Mucosa of descending colon (tissue), 3 donors: ENCODE data around the gene TCF4. TPM values are rescaled to one million over a fixed set of nuclear protein-coding genes. Genes with fewer than 3 reads are reported as not detected.
A peak's percentile ranks its signal among the peaks of the same experiment; 100 is the strongest.

Source experiments
- ATAC-seq: fragments of 200-7000 bp; cut with Tn5 transposase; one replicate; pipeline ENCODE4 v1.9.1; 2020; ENCODE audit warnings: mild to moderate bottlenecking, moderate library complexity
- DNase-seq, 3 donors: peaks; one replicate each; pipeline ENCODE4 v3.0.0-alpha.2; 2020
- H3K36me3 ChIP-seq: fragments of 200-600 bp; one replicate; pipeline ENCODE4 v1.8.0; 2021; ENCODE audit warnings: low read depth, mild to moderate bottlenecking
- H3K4me1 ChIP-seq: fragments of 200-600 bp; one replicate; pipeline ENCODE4 v1.8.0; 2021; ENCODE audit warnings: low read depth, mild to moderate bottlenecking
- H3K4me3 ChIP-seq: fragments of 200-600 bp; one replicate; pipeline ENCODE4 v1.8.0; 2021; ENCODE audit warnings: mild to moderate bottlenecking
- H3K9me3 ChIP-seq: fragments of 200-600 bp; one replicate; pipeline ENCODE4 v1.8.0; 2021; ENCODE audit warnings: mild to moderate bottlenecking
- CTCF ChIP-seq: fragments of 200-600 bp; IDR thresholded peaks from one replicate; pipeline ENCODE4 v1.8.0; 2022; ENCODE audit warnings: antibody characterized with exemption, mild to moderate bottlenecking
- intact Hi-C, 2 donors: fragments of 100-400 bp; cut with DNase I in 1 of 2; cut with micrococcal nuclease in 1 of 2; formaldehyde crosslinking; loops; one replicate each; pipeline versions ENCODE4 v1.11.0 to v1.11.1; 2022; cut with DNase I, micrococcal nuclease
- total RNA-seq, 3 donors: library from RNA; stranded (reverse); fragmentation: NEBNext Ultra II Directional in 2 of 3; extraction: Animal tissue kit (Norgen Biotek cat#: 25700) in 2 of 3; gene quantifications; one replicate each; pipeline versions ENCODE4 v1.2.1 to v1.2.4, GENCODE V29; 2021 to 2023
- donor health status: DM: no; HTN: no; CAD: no; lungs with moderate emphysema.
- donor health status: DM: no; HTN: no; CAD: no.
- donor health status: DM: no; HTN: yes; CAD: no.

Gene TCF4
- total RNA-seq, 3 donors from 2014 or later, result 20.7 to 88.2 (median 24.6) TPM

GRCh38 chr18:55252901-55253300 lies 335.1 kb downstream of the TCF4 start:
- H3K4me1 ChIP-seq, result no peaks in the 10 kb centered on the region
- no peak for TF ChIP-seq CTCF
- intact Hi-C loops, result no loop called here
- no peaks in the 10 kb centered on the region for H3K36me3 ChIP-seq
- ATAC-seq (no peak), DNase-seq (no peak)
- H3K4me3 ChIP-seq, result no peak overlapping the region
- no peaks in the 10 kb centered on the region for H3K9me3 ChIP-seq

- Histone ChIP-seq H3K4me1 (no peaks in the 10 kb centered on the region), H3K36me3 (no peaks in the 10 kb centered on the region), H3K4me3 (no peak overlapping the region), H3K9me3 (no peaks in the 10 kb centered on the region)
- no peak for DNase-seq
- no peak for TF ChIP-seq CTCF
- intact Hi-C loops, result no loop called here
- peak; percentile 42 for ATAC-seq
Observed at GRCh38 chr18:55252053-55252675, 335.8 kb downstream of the TCF4 start.

- DNase-seq, result no peak
Observed at GRCh38 chr18:55251254-55251971, 336.6 kb downstream of the TCF4 start.

GRCh38 chr18:55250768-55251173 lies 337.2 kb downstream of the TCF4 start:
- intact Hi-C loops, result no loop called here
- Histone ChIP-seq H3K9me3 (no peaks in the 10 kb centered on the region), H3K4me3 (no peak overlapping the region), H3K36me3 (no peaks in the 10 kb centered on the region), H3K4me1 (no peaks in the 10 kb centered on the region)
- ATAC-seq, result no peak
- no peak for DNase-seq
- no peak for TF ChIP-seq CTCF

More at GRCh38 chr18:55251254-55251971, 336.6 kb downstream of the TCF4 start:
- no peak overlapping the region for H3K4me3 ChIP-seq
- TF ChIP-seq CTCF, result no peak
- intact Hi-C loops, result no loop called here
- no peaks in the 10 kb centered on the region for H3K36me3 ChIP-seq
- no peaks in the 10 kb centered on the region for H3K9me3 ChIP-seq
- H3K4me1 ChIP-seq, result no peaks in the 10 kb centered on the region
- peak; percentile 72 for ATAC-seq

GRCh38 chr18:55249550-55249949 lies 338.4 kb downstream of the TCF4 start:
- DNase-seq (no peak), ATAC-seq (no peak)
- Histone ChIP-seq H3K36me3 (no peaks in the 10 kb centered on the region), H3K9me3 (no peaks in the 10 kb centered on the region), H3K4me3 (no peak overlapping the region), H3K4me1 (no peaks in the 10 kb centered on the region)
- no peak for TF ChIP-seq CTCF
- intact Hi-C loops, result no loop called here
